GM21576 (cell line): ENCODE results near the gene PGS1.

Experiments used
- ATAC-seq: cut with Tn5 transposase; IDR thresholded peaks from one replicate; pipeline ENCODE4 v1.9.1; 2021; ENCODE audit warnings: mild to moderate bottlenecking, moderate library complexity; ENCODE audit not compliant: unreplicated experiment

Gene PGS1

DNA sequence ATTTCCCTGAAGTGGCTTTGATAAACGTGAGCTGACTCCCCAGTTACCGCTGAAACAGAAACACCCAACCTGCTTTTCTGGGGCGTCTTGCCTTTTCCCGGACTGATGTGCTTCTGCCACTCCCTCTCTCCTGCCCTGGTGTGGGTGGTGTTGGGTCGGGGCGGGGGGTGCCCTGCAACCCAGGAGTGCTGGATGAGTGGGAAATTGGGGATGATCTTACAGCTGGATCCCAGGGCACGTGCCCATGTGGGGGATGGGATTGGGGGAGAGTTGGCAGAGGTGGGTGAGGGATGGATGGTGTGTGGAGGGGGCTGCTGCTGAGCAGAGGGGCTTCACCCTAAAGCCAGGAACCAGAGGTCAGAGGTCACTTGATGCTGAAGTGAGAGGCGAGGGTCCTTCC is 28.5 kb downstream of the PGS1 start:
- no peak for ATAC-seq

DNA sequence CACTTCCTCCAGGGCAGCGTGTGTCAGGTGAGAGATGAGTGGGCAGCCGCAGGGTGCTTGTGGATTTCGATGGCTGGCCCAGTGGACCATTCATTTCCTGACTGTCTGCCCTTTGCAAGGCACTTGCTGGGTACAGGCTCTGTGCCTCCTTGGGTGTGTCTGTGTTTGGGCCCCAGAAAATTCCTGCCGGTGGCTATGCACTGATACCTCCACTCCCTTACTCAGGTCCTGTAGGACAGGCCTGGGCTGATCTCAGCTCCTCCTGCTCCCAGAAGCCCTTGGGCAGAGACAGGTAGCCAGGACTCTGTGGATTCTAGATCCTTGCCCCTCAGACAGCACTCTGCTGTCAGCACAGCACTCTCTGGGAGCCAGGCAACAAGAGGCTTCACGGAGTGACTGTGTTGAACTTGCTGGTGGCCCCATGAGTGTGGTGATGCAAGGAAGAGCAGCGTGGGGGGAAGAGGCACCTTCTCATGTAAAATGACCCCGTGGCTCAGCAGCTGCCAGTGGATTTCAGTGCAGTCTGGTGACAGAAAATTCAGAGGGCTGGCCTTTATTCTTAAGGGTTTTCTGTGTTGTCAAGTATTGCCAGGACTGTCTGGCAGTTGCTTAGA is 29.0 kb downstream of the PGS1 start:
- no peak for ATAC-seq

DNA sequence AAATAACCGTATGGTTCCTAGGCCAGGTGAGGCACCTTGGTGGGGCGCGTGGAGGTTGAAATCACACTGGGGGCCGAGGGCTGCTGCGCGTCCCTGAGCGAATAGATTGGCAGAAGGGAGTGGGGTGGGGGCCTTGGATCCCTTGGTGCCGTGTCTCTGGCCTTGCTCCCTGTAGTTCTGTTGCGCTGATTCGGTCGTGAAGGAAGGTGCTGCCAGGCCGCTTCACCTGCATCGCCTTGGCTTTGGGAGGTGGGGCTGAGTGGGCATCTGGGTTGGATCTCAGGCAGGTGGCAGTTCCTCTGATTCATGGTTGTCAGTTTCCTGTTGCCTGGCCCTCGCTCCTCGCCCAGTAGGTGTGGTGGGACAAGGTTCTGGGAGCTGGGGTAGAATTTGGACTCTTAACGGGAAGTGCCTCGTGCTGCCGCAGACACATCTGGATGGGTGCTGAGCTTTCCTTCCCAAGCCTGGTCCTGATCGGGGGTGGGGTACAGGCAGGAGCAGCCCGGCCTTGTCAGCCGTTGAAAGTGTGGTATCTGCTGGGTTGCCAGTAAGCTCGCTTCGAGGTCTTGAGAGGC is 30.1 kb downstream of the PGS1 start:
- ATAC-seq = no peak

- ATAC-seq = no peak
Measured at GRCh38 chr17:78409191-78409928, 30.9 kb downstream of the PGS1 start.

GRCh38 chr17:78411241-78411857 is 32.9 kb downstream of the PGS1 start:
- ATAC-seq = no peak

GRCh38 chr17:78412403-78412802 is 34.0 kb downstream of the PGS1 start:
- ATAC-seq = no peak

DNA sequence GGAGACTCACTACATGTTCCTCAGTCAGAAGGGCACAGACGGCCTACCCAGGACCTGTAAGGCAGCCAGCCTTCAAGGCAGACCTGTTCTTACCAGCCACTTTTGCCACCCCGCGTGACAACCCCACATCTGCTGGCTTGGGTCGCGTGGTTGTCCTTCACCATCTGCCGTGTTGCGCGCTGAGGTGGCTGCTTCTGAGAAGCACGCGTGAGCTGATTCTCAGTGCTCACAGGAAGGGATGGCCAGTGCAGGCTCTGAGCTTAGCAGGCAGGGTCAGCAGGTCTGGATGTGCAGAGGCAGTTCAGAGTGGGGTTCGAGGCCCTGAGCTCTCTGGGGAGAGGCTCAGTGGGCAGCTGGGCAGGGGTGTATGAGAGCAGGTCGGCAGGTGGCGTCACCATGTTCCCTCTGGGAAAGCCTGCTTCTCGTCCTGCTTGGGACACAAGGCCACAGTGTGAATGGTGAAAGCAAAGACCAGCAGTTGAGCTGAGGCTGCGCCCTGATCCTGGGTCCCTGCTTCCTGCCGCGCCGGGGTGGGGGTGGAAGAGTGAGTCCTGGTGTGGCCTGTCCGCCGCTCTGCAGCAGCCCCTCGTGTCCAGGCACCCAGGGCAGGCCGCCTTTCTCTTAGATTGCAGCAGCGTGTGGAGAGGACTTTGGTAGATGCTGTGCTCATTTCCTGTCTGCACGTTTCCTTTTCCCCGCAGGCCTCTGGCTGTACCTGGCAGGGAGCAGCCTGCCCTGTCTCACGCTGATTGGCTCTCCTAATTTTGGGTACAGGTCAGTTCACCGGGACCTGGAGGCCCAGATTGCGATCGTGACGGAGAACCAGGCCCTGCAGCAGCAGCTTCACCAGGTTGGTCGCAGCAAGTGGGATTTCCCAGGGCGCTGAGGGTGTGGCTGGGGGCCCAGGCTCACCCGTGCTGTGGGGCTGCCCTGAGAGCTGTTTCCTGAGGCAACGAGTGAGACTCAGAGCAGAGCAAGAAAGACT is 36.0 kb downstream of the PGS1 start:
- ATAC-seq = no peak

- no peak for ATAC-seq
Measured at GRCh38 chr17:78415821-78416711, 37.6 kb downstream of the PGS1 start.

DNA sequence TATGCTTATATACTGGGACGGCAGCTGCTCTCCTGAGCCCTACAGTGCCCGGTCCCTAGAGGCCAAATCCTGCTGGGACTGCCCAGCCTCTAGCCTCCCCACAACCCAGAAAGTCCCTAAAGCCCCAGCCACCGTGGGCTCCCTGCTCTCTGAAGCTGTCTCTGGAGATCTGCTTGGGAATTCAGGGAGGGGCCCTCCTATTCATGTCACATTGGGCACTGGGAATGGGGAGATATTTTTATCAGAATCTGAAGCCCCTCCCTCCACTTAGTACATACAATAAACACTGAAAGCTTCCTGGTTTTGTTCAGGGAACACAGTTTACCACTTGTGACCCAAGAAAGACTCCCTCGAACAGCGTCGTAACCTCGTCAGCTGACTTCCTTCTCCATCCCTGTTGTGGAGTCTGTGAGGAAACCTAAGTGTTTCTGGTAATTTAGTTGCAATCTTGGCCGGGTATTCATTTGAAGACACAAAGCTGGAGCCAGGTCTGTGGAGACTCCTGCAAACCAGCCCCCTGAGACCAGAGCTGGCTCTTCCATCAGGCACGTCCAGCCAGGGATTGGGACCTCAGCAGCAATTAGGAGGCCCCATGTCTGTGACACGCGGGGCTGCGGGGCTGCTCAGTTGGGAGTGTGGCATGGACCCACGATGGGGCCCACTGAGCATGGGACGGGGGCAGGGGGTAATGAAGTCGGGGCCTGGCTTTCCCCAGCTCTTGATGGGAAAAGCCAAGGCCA is 38.5 kb downstream of the PGS1 start:
- ATAC-seq = no peak

DNA sequence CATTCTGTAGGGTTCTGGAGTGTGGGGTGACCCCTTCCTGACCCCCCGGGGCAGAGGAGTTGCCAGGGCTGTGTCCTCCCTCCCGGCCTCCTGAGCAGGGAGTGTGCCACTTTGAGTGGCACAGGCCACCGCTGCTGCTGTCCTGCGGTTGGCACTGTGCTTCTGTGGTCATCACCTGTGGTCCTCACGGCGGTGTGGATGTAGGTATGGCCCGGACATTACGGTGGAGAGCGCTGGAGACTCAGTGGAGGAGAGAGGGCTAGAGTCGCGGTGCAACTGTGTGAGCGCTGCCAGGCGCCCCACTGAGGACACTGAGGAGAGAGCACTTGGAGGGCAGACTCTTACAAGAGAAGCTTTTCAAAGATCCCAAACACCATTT is 39.1 kb downstream of the PGS1 start:
- ATAC-seq = no peak

- ATAC-seq = no peak
Measured at GRCh38 chr17:78418326-78419026, 40.0 kb downstream of the PGS1 start.

DNA sequence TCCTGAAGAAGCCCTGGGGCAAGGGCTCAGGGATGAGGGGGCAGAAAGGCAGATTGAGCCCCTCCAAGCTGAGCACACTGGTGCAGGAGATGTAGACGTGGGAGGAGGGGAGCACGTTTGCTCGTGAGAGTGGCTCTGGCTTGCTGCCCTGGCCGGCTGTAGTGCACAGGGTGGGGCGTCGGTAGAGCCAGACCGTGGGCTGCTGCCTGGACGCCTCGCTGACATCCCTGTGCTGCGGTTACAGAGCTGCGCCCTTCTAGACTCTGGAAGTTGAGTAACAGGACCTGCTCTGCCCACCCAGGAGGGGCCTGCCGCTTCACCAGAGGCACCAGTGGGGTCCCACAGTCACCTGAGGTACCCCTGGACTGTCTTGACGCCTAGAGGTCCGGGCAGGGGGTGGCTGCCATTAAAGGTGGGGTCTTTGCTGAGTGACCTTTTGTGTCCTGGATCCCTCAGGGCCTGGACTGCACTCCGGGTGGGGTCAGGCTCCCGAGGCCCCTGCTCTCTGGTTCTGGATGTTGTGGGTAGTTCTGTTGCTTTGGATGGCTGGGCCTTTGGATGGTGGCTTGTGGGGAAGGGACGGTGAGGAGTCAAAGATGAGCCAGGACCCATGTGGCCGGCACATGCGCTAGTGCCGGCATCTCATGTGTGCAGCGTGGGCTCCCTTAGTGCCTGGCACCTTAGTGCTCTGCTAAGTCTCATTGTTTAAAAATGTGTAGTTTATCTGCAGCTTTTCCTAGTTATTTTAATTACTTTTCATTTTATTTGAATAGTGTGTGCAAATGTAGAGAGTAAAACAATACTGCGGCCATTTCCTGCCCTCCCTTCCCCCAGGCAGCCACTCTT is 41.7 kb downstream of the PGS1 start:
- no peak for ATAC-seq

DNA sequence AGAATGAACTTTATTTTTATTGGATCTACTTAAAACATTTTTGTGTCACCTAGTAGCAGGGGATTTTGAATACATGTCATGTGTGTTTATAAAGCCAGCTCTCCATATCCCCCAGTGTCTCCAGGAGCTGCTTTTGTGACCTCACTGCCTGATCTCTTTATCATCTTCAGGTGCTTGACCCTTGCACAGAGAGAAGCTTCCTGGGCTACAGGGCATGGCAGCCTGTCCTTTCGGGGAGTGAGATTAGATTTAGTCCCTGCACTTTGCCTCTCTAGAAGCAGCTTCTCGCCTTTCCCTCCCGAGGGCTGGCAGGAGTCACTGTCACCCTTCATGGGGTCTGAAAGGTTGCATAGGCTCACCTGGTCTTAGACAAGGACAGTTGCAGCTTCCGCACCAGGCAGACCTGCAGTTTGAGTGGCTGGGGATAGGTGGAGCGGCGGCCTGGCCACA is 42.7 kb downstream of the PGS1 start:
- ATAC-seq = no peak

- ATAC-seq = peak; percentile 47
Measured at GRCh38 chr17:78421534-78422266, 43.3 kb downstream of the PGS1 start.

DNA sequence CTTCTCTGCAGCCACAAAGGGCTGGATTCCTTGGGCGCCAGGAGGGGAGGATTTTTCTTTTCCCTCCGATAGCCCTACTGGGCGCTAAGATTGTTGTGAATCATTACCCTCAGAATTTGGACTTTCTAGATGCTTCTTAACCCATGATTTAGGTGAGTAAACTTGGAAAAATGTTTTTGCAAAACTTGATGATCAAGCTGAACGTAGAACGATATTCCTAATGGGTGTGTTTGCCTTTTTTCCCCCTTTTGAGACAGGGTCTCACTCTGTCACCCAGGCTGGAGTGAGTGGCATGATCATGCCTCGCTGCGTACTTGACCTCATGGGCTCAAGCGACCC is 43.8 kb downstream of the PGS1 start:
- ATAC-seq = no peak

- no peak for ATAC-seq
Measured at GRCh38 chr17:78422872-78423588, 44.6 kb downstream of the PGS1 start.
